NB4 (cell line): ENCODE data around the gene CFC1.
"Not testable (repeated sequence)": the region's sequence is repeated elsewhere in the genome, so short reads cannot be mapped to it uniquely, and the experiment has no call there.

Experiments used
- POLR2A ChIP-seq: IDR thresholded peaks from 2 replicates; pipeline ENCODE4 v1.6.1; 2011; ENCODE audit warnings: mild to moderate bottlenecking; ENCODE audit not compliant: insufficient read length; ENCODE audit errors: extremely low read depth
- TF ChIP-seq, protein P1 (sequence below): IDR thresholded peaks from one replicate; pipeline ENCODE4 v1.5.1; 2012; ENCODE audit warnings: low read depth, low read length
- TF ChIP-seq, protein P2 (sequence below): IDR thresholded peaks from 2 replicates; pipeline ENCODE4 v1.6.1; 2011; ENCODE audit warnings: low read depth, low read length

DNA sequence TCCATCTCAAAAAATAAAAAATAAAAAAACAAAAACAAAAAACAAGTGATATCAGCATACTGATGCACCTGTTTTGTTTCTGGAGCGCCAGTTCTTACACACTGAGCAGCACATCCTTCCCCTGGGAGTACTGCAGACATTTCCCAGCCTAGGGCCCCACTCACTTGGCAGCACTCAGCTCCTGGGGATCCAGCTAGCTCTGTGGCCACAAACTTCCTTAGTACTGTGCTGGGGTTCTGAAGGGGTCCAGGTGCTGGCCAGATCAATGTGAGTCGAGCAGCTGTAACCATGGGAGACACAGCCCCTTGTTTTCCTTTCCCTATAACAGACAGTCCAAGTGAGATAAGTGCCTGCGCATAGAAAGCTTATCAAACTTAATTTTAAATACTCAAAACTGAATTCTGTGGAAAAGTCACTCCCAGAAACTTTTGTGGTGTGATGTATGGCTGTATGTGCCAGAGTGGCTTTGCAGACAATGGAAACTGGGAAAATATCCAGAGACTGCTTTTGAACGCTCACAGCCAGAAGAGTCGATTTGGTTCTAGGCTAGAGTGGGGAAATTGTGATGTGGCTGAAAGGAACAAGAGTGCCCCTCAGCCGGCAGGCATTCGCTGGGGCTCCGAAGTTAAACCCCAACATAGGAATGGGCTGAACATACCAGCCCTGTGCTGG is 9.1 kb downstream of the CFC1 start:
- TF ChIP-seq, protein P1, sequence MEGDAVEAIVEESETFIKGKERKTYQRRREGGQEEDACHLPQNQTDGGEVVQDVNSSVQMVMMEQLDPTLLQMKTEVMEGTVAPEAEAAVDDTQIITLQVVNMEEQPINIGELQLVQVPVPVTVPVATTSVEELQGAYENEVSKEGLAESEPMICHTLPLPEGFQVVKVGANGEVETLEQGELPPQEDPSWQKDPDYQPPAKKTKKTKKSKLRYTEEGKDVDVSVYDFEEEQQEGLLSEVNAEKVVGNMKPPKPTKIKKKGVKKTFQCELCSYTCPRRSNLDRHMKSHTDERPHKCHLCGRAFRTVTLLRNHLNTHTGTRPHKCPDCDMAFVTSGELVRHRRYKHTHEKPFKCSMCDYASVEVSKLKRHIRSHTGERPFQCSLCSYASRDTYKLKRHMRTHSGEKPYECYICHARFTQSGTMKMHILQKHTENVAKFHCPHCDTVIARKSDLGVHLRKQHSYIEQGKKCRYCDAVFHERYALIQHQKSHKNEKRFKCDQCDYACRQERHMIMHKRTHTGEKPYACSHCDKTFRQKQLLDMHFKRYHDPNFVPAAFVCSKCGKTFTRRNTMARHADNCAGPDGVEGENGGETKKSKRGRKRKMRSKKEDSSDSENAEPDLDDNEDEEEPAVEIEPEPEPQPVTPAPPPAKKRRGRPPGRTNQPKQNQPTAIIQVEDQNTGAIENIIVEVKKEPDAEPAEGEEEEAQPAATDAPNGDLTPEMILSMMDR: not testable (repeated sequence)
- not testable (repeated sequence) for TF ChIP-seq POLR2A
- TF ChIP-seq, protein P2, sequence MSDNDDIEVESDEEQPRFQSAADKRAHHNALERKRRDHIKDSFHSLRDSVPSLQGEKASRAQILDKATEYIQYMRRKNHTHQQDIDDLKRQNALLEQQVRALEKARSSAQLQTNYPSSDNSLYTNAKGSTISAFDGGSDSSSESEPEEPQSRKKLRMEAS: not testable (repeated sequence)
